GM18519 (cell line): ENCODE results near the gene BPI.
"Not testable (repeated sequence)": the region's sequence is repeated elsewhere in the genome, so short reads cannot be mapped to it uniquely, and the experiment has no call there.

Experiments
- ATAC-seq: cut with Tn5 transposase; IDR thresholded peaks from one replicate; pipeline ENCODE4 v1.9.1; 2021; ENCODE audit warnings: mild to moderate bottlenecking, moderate library complexity; ENCODE audit not compliant: unreplicated experiment, low FRiP score

The BPI gene

DNA sequence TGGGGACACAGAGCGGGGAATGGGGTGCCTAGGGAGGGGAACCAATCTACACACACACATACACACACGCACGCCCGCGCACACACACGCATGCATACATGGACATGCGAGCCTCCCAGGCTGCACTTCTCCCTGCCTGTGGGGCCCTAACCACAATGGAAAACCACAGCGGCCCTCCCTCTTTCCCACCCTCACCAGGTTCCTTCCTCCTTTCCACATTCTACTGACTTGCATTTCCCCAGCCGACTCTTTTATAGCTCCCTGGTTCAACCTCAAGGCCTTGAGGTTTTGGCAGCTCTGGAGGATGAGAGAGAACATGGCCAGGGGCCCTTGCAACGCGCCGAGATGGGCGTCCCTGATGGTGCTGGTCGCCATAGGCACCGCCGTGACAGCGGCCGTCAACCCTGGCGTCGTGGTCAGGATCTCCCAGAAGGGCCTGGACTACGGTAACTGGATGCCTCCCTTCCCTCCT, at the start of gene BPI:
Gene BPI (plus strand): TSS at position 249 of the 472 bp plus-strand sequence. CDS start 68 bp downstream, at position 317.
- ATAC-seq: no peak

DNA sequence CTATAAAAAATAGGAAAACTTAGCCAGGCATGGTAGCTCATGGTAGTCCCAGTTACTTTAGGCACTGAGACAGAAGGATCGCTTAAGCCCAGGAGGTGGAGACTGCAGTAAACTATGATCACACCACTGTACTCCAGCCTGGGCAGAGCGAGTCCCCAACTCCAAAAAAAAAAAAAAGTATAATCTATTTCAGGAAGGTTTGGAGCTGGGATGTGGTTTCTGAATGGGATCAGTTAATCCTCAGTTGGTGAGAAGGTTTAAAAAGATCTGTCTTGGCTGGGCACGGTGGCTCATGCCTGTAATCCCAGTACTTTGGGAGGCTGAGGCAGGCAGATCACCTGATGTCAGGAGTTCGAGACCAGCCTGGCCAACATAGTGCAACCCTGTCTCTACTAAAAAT, 49.3 kb upstream of the BPI start:
- ATAC-seq: not testable (repeated sequence)

- ATAC-seq: no peak
These were observed 48.6 kb upstream of the BPI start for GRCh38 chr20:38255393-38255792.

DNA sequence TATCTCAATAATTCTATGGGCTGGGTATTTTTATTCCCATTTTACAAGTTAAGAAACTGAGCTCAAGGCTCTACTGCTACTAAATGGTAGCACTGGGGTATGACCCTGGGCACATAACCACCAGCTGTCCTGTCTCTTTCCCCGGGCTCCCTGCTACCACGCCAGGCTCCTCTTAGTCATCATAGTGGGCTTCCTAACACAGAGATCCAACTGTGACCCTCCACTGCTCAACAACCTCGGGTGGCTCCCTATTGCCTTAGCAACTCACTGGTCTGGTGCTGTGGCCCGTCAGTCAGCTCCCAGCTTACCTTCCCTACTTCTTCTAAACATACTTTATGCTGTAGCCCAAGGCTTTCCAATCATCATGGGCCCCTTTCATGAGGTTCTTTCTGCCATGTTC, 47.9 kb upstream of the BPI start:
- ATAC-seq: no peak

DNA sequence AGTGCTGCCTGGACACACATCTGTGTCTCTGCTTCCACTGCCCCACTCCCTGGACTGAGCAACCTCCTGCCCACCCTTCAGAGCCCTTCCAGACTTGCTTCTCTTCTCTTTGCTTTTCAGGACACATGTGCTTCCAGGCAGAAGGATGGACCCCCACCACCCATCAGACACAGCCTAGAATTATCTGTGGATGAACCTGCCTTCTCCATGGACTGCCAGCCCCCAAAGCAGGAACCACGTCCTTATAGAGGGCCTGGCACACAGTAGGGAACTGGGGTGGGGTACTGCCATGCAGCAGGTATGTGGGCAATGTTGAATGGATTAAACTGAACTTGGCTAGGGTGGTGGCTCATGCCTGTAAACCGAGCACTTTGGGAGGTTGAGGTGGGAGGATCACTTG, 47.0 kb upstream of the BPI start:
- no peak for ATAC-seq

DNA sequence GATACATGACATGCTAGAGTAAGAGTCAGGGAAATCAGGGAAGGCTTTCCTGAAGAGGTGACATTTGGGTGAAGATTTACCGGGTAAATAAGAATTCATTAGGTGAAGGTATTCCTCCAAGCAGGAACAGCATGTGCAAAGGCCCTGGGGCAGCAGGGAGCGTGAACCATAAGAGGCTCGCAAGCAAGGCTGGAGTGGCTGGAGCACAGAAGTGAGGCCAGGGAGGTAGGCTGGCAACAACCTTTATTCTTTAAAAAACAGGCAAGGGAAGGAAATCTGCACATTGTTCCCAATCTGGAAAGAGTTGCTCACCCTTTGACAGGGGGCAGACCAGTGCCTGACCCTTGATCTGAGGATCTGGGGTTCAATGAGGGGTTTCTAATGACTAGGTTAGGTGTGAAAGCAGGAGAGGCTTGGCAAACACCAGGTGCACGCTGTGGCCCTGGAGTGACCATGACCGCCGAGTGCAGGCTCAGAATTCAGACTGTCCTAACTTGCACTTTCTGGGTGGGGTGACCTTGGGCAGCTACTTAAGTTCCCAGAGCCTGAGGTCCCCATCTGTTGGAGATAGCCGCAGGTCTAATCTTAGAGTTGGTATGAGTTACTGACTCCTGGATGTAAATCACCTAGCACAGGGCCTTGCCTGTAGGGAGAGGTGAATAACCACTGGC, 45.3 kb upstream of the BPI start:
- ATAC-seq: no peak

DNA sequence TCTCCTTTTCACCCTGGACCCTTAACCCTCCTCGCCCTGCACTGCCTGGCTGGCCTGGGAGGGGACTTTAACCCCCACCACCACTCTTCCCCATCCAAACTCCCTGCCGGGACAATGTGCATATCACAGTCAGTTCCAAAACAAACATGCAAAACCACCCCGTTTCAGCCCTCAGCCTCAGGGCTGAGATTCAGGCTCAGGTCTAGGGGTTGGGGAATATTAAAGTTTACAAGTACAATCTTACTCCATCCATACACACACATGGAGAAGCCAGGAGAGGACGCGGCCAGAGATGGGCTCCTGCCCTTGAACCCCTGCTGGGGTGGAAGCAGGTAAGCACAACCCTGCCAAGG, 44.0 kb upstream of the BPI start:
- no peak for ATAC-seq

GRCh38 chr20:38260378-38261053, 43.4 kb upstream of the BPI start, which contains the start of gene KIAA1755:
TSS of gene KIAA1755 (minus strand) at chr20:38260735. CDS start at chr20:38260500, 235 bp downstream.
- no peak for ATAC-seq

DNA sequence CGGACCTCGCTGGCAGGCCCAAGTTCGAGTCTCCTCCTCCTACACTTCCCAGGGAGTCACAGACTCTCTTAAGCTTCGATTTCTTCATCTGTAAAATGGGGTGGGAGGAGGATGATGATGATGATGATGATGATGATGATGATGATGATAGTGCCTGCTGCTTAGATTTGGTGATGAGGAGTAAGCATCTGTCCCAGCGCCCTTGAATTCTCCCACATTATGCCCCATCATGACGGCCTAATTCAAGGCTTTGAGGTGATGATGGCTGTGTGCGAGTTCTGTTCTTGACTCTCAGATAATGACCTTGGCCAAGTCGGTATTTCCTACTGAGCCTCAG, 42.9 kb upstream of the BPI start:
- no peak for ATAC-seq

DNA sequence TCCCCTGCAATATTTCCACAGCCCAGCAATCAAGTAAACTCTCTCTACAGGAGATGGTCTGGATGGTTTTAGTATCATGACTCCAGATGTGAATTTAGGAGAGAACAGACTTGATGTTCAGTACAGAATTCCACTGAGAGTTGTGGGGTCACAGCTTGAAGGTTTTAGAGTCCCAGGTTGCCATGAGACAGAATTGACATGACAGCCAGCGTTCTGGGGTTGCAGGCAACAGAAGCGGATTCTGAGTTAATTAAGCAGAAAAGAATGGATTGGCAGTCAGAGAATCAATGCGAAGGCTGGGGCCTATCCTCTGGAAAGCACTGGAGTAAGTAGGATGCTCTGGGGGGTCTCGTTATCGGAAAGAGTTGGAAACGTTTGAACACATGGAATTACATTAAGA, 41.0 kb upstream of the BPI start:
- ATAC-seq: no peak

GRCh38 chr20:38266426-38266825, 37.5 kb upstream of the BPI start:
- no peak for ATAC-seq

GRCh38 chr20:38267296-38267695, 36.7 kb upstream of the BPI start:
- ATAC-seq: no peak

DNA sequence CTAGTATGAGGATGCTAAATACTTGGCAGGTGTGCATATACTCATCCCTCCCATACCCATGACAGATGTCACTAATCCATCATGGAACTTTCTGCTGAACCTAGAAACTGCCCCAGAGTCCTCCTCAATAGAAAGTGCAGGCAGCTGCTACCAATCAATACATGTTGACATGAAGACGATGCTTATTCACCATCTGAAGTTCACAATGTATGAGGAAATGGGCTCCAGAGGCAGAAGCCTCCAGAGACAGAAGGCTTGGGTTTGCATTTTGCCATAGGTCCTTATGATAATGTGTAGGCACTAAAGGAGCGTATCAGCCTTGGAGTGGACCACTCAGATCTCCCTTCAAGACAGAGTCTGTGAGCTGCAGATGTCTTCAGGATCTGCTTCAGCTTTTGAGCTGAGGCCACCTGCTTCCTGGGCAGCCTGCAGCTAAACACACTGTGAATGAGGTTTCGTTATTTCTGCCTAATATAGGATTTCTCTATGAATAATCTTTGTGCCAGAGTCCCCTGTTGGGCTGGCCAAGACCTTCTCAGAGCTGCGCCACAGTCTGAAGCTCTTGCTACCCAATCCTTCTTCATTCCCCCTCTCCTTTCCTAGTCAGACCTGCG, 35.9 kb upstream of the BPI start:
- ATAC-seq: no peak

DNA sequence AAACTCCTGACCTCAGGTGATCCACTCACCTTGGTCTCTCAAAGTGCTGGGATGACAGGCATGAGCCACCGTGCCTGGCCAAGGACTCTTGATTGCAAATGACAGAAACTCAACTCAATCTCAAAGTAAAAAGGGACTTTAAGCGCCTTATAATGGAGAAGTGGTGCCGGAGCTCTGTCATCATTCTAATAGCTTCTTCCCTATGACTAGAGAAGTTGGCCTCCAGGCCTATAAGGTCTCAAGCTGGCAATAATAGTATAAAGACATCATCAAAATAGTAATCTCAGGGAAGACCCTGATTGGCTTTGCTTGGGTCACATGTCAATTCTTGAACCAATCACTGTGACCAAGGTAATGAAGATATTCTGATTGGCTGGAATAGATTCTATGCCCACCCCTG, 34.9 kb upstream of the BPI start:
- ATAC-seq: no peak

DNA sequence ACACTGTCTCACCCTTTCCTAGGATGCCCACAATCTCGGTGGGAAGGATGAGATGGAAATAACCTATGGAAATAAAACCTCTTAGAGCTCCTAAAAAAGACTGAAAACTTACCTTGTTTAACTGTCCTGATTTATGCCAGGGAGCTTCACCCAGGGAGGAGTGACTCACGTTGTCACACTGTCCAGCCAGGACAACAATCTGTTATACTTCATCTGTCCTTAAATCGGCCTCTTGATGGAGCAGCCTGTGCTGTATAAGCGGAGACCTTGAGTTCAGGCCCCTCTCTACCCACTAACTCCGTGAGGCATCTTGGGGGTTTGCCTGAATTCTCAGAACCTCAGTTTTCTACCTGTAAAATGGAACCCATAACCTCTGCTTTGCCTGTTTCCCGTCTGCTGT, 34.2 kb upstream of the BPI start:
- ATAC-seq: no peak

- ATAC-seq: no peak
These were observed 32.9 kb upstream of the BPI start for GRCh38 chr20:38270869-38271605.

- ATAC-seq: no peak
These were observed 32.3 kb upstream of the BPI start for GRCh38 chr20:38271608-38272120.

DNA sequence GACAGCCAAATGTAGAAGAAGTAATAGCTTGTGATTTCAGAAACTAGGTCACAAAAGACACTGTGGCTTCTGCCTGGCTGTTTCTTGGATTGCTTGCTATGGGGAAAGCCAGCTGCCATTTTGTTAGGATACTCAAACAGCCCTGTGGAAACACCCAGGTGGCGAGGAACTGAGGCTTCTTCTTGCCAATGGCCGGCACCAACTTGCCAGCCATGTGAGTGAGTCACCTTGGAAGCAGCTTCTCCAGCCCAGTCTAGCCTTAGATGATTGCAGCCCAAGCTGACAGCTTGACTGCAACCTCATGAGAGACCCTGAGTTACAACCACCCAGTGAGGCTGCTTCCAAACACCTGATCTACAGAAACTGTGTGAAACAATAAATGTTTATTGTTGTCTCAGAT, 31.6 kb upstream of the BPI start:
- ATAC-seq: no peak

DNA sequence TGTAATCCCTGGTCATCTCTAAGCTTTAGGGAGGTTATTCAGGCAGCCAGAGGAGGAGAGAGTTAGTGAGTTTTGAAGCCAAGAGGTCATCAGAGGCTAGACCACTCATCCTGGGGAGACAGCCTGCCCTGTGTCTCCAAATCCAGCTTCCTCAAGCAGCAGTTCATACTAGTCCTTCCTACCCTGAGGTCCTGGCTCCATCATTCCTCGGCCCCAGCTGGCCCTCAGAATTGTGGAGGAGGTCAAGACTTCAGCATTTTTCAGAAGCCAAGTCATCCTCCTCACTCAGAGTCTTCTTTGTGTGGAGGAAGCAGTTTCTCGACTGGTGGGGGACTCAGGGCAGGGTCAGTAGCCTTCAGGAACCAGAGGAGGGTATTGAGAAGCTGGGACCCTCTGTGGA, 31.0 kb upstream of the BPI start:
- ATAC-seq: no peak

DNA sequence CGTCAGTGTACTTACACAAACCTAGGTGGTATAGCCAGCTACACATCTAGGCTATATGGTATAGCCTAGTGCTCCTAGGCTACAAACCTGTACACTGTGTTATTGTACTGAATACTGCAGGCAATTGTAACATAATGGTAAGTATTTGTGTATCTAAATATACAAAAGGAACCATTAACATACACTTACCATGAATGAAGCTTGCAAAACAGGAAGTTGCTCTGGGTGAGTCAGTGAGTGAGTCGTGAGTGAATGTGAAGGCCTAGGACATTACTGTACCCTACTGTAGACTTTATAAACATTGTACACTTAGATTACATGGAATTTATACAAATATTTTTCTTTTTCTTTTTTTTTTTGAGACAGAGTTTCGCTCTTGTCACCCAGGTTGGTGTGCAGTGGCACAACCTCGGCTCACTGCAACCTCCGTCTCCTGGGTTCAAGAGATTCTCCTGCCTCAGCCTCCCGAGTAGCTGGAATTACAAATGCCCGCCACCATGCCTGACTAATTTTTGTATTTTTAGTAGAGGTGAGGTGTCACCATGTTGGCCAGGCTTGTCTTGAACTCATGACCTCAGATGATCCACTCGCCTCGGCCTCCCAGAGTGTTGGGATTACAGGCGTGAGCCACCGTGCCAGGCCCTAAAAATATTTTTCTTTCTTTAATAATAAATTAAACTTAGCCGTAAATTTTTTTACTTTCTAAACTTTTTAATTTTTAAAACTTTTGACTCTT, 28.0 kb upstream of the BPI start:
- ATAC-seq: no peak
